Natural killer cell treated with Interleukin-12 subunit alpha and Interleukin-12 subunit beta and Interleukin-15 and Interleukin-18, amount 100 ng/mL, for 72 hours (primary cell): ENCODE measurements around the gene NUDT7. TPM values are rescaled to one million over a fixed set of nuclear protein-coding genes. Genes with fewer than 3 reads are reported as not detected.

ENCODE experiments used
- ATAC-seq, 2 donors: fragments of 150-1000 bp; cut with Tn5 transposase in 1 of 2; sonication (Bioruptor Pico), chemical (Tn5 transposase) in 1 of 2; 2 replicates each; pipeline ENCODE4 v1.10.0; 2021
- DNase-seq: peaks from one replicate; pipeline ENCODE4 v3.0.0; 2022; ENCODE audit warnings: low spot score
- H3K27ac Mint-ChIP-seq, 2 donors: 1 replicate in 1 of 2; 2 replicates in 1 of 2; pipeline ENCODE4 v1.8.0; 2022; ENCODE audit warnings: mixed read lengths in 2 of 2, mild to moderate bottlenecking in 1 of 2, moderate library complexity in 1 of 2
- H3K27me3 Mint-ChIP-seq, 2 donors: 1 replicate in 1 of 2; 2 replicates in 1 of 2; pipeline ENCODE4 v1.8.0; 2022; ENCODE audit warnings: mixed read lengths in 2 of 2
- H3K36me3 Mint-ChIP-seq: one replicate; pipeline ENCODE4 v1.8.0; 2022; ENCODE audit warnings: mixed read lengths
- H3K4me1 Mint-ChIP-seq, 2 donors: 1 replicate in 1 of 2; 2 replicates in 1 of 2; pipeline ENCODE4 v1.8.0; 2022; ENCODE audit warnings: low read depth in 2 of 2, mixed read lengths in 2 of 2, mild to moderate bottlenecking in 1 of 2
- H3K4me3 Mint-ChIP-seq: one replicate; pipeline ENCODE4 v1.8.0; 2022; ENCODE audit warnings: mixed read lengths
- H3K9me3 Mint-ChIP-seq: 2 replicates; pipeline ENCODE4 v1.8.0; 2022; ENCODE audit warnings: mixed read lengths
- total RNA-seq, 2 donors: library from RNA; stranded (reverse); gene quantifications; one replicate each; pipeline ENCODE4 v1.2.3, GENCODE V29; 2022

Gene NUDT7
- total RNA-seq, 2 donors from 2014 or later: 0.83 to 3.7 TPM

DNA sequence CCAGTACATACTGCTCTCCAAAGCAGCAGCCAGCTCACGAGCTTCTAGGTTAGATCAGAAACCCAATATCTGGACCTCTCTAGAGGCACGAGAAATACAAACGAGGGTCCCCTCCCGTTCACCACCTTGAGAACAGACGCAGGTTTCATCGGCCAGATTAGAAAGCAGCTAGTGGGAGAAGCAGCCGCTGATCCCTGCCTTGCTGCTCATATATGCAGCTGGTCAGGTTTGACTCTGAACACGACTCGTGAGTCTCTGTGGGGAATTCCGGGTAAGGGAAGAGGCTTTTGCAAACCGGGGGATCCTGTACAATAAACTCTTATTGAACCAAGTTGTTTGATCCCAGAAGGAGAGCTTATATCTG lies 67.7 kb downstream of the NUDT7 start:
- peaks cover 48 to 64% of the 10 kb centered on the region in 2 donors for H3K27me3 Mint-ChIP-seq
- H3K4me1 Mint-ChIP-seq: peaks cover 4 to 6% of the 10 kb centered on the region in 2 donors
- H3K9me3 Mint-ChIP-seq: no peaks in the 10 kb centered on the region
- no peak for ATAC-seq
- no peaks in the 10 kb centered on the region for H3K36me3 Mint-ChIP-seq
- DNase-seq: no peak
- H3K4me3 Mint-ChIP-seq: no peak overlapping the region
- no peak overlapping the region for H3K27ac Mint-ChIP-seq

GRCh38 chr16:77790912-77791311 lies 68.6 kb downstream of the NUDT7 start:
- Mint-ChIP-seq H3K4me3 (no peak overlapping the region), H3K4me1 (peaks cover 4 to 6% of the 10 kb centered on the region in 2 donors), H3K27me3 (peaks cover 48 to 64% of the 10 kb centered on the region in 2 donors), H3K36me3 (no peaks in the 10 kb centered on the region), H3K27ac (no peak overlapping the region), H3K9me3 (no peaks in the 10 kb centered on the region)
- ATAC-seq (no peak), DNase-seq (no peak)

Other genes starting within 250 kb of the NUDT7 start
- under 1 TPM in 1 of 2 donors, not detected in 1; 0.11 TPM for gene VAT1L, start 66.0 kb downstream of the NUDT7 start, total RNA-seq